Epidermal melanocyte (primary cell): ENCODE data around the gene GPD2.
A peak's percentile ranks its signal among the peaks of the same experiment; 100 is the strongest.

Experiments
- DNase-seq: peaks from one replicate; pipeline ENCODE4 v3.0.0; 2011; ENCODE audit warnings: low spot score; ENCODE audit not compliant: insufficient read length

Gene GPD2

GRCh38 chr2:156435718-156436496 is at the start of gene GPD2:
GPD2 (plus strand) TSS chr2:156436379; CDS start chr2:156476106, 39,727 bp downstream.
- DNase-seq: peak; percentile 77

DNA sequence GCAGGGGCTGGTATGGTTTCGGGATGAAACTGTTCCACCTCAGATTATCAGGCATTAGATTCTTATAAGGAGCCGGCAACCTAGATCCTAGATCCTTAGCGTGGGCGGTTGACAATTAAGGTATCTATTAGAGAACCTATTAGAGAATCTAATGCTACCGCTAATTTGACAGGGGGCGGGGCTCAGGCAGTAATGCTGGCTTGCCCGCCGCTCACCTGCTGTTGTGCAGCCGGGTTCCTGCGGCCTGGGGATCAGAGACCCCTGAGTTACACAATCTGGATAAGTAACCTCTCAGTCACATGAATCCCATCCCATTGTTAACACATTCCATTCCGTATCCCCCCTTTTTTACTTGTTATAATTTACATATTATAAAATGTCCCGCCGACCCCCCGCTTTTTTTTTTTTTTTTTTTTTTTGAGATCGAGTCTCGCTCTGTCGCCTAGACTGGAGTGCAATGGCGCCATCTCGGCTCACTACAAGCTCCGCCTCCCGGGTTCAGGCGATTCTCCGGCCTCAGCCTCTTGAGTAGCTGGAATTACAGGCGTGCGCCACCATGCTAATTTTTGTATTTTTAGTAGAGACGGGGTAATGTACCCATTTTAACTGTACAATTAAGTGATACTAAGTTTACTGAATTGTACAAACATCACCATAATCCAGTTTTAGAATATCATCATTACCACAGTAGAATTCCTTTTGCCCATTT is 42.0 kb upstream of the GPD2 start:
- DNase-seq: no peak

DNA sequence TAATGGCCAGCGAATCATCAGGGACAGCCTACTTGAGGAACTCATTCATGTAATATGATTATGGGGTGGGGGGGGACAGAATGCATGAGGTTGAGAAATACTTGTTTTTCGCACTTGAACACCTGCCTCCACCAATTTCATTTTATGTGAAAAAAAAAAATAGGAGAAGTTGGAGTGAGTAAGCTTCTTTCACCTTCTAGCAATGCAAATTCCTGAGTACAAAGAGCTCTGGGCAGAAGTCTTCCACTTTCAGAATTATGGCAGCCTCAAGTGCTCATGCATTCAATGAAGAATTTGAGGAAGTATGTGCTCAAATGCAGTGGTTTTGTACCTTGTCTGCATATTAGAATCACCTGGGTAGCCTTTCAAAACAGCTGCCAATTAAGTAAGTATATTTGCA is 40.1 kb upstream of the GPD2 start:
- no peak for DNase-seq

DNA sequence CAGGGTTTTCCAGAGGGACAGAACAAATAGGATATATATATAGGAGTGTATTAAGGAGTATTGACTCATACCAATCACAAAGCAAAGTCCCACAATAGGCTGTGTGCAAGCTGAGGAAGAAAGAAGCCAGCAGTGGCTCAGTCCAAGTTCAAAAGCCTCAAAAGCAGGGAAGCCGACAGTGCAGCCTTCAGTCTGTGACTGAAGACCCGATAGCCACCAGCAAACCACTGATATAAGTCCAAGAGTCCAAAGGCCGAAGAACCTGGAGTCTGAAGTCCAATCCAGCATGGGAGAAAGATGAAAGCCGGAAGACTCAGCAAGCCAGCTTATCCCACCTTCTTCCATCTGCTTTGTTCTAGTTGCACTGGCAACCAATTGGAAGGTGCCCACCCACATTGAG is 39.0 kb upstream of the GPD2 start:
- no peak for DNase-seq

- DNase-seq: no peak
These were observed 38.0 kb upstream of the GPD2 start for GRCh38 chr2:156398176-156398575.

GRCh38 chr2:156399224-156399949 is 36.8 kb upstream of the GPD2 start:
- no peak for DNase-seq

- DNase-seq: peak; percentile 27
These were observed 36.1 kb upstream of the GPD2 start for GRCh38 chr2:156399950-156400705.

- DNase-seq: peak; percentile 57
These were observed 35.2 kb upstream of the GPD2 start for GRCh38 chr2:156400706-156401678.

- DNase-seq: no peak
These were observed 34.3 kb upstream of the GPD2 start for GRCh38 chr2:156401861-156402260.

DNA sequence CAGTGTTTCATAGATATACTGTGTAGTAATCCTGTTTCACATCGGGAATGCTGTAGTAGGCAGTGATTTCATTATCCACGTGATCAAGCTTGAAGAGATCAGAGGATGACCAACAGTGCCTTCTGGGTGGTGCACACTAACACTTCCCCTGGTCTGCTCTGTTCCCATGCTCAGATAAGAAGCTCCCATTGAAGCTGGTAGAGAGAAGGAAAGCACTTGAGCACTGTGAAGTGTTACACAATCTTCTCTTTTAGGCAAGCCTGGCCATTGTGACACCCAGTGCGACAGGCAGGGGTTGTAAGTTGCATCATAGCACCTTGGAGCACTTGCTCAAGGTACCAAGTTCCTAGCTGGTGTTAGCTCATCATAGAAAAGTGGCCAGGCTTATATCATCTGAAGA is 30.6 kb upstream of the GPD2 start:
- DNase-seq: no peak

DNA sequence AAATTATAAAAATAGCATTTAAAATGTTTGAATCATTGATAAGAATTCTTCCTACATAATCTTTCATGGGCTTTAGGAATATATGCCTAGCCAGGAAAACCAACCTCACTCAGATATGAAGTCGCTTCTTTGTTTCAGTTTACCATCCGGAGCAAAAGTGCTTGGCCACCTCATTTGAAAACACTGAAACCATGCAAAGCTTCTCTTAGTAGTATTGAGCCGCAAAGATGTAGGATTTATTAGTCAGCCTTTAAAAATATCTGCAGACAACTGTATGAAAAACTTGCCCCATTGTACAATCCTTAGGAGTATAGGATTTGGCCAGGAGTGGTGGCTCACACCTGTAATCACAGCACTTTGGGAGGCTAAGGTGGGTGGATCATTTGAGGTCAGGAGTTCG is 24.3 kb upstream of the GPD2 start:
- DNase-seq: no peak

DNA sequence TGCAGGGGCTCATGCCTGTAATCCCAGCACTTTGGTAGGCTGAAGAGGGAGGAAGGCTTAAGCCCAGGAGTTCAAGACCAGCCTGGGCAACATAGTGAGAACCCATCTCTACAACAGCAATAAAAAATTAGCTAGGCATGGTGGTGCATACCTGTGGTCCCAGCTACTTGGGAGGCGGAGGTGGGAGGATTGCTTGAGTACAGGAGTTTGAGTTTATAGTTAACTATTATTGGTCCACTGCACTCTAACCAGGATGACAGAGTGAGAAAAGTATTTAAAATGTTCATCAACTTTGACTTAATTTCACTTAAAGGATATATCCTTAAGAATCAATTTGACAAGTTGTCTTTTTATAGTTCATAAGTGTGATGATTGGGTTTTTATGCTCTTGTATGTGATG is 14.3 kb upstream of the GPD2 start:
- no peak for DNase-seq

DNA sequence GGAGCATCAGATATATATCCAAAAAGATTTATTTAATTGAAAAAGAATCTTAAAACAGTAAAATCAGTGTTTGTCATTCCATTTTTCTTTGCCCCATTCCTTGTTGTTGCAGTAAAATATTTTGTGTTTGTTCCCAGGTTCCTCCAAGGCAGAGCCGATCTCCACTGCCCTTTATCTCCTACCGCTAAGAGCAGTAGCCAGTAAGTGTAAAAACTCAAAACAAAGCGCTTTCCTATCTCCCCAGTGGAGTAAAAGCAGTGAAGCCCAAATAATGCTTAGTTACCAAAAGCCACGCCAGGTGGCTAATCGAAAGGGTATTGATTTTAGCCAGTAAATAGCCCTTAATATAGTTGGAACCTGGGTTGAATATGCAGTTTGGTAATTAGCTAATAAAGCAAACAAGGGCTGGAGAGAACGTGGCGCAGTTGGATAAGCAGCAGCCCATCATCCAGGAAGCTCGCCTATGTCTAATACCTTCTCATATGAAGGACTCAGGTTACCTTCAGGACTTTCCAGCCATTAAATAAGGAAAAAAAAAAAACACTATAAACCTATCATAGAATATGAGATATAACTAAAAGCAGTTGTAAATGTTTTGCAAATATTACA is 12.4 kb upstream of the GPD2 start:
- DNase-seq: no peak

GRCh38 chr2:156427074-156427473 is 9.1 kb upstream of the GPD2 start:
- no peak for DNase-seq

- no peak for DNase-seq
These were observed 7.0 kb upstream of the GPD2 start for GRCh38 chr2:156429211-156429610.

- no peak for DNase-seq
These were observed 5.8 kb upstream of the GPD2 start for GRCh38 chr2:156430236-156430979.

GRCh38 chr2:156430980-156431358 is 5.2 kb upstream of the GPD2 start:
- no peak for DNase-seq

- DNase-seq: no peak
These were observed 1.5 kb upstream of the GPD2 start for GRCh38 chr2:156434461-156435291.

- DNase-seq: no peak
These were observed 822 bp upstream of the GPD2 start for GRCh38 chr2:156435396-156435717.
